Natural killer cell (primary cell): Measurements from ENCODE around the gene NKX3-2. TPM values are rescaled to one million over a fixed set of nuclear protein-coding genes. Genes with fewer than 3 reads are reported as not detected.

Source experiments
- ATAC-seq, 3 donors: fragments of 150-1000 bp in 2 of 3; fragments of 200-7000 bp in 1 of 3; cut with Tn5 transposase; 1 replicate in 1 of 3; 2 replicates in 2 of 3; pipeline ENCODE4 v1.10.0; 2021; ENCODE audit warnings: mild to moderate bottlenecking in 2 of 3, moderate library complexity in 2 of 3
- DNase-seq, 2 donors: peaks; one replicate each; pipeline versions ENCODE4 v3.0.0 to v3.0.0-alpha.2; 2013 to 2021; ENCODE audit warnings: mixed read lengths in 1 of 2
- H3K27ac ChIP-seq: one replicate; pipeline ENCODE4 v1.5.1; 2013; ENCODE audit warnings: mild to moderate bottlenecking, low read length
- H3K27me3 ChIP-seq: one replicate; pipeline ENCODE4 v1.6.1; 2013; ENCODE audit warnings: low read length; ENCODE audit not compliant: control insufficient read depth, insufficient read depth
- H3K36me3 ChIP-seq: one replicate; pipeline ENCODE4 v1.6.1; 2013; ENCODE audit warnings: low read length; ENCODE audit not compliant: control insufficient read depth, insufficient read depth
- H3K4me1 ChIP-seq: one replicate; pipeline ENCODE4 v1.6.1; 2013; ENCODE audit warnings: low read length; ENCODE audit not compliant: control insufficient read depth, insufficient read depth
- H3K4me3 ChIP-seq: one replicate; pipeline ENCODE4 v1.5.1; 2013; ENCODE audit warnings: low read length
- H3K9me3 ChIP-seq: one replicate; pipeline ENCODE4 v1.6.1; 2013; ENCODE audit warnings: low read length; ENCODE audit not compliant: control insufficient read depth, insufficient read depth
- H3K27ac Mint-ChIP-seq, 2 donors: one replicate each; pipeline ENCODE4 v1.8.0; 2022; ENCODE audit warnings: mild to moderate bottlenecking in 2 of 2, mixed read lengths in 2 of 2, moderate library complexity in 1 of 2
- H3K27me3 Mint-ChIP-seq, 2 donors: one replicate each; pipeline ENCODE4 v1.8.0; 2022; ENCODE audit warnings: low read depth in 2 of 2, mixed read lengths in 2 of 2
- H3K36me3 Mint-ChIP-seq: one replicate; pipeline ENCODE4 v1.8.0; 2022; ENCODE audit warnings: mixed read lengths
- H3K4me1 Mint-ChIP-seq, 2 donors: one replicate each; pipeline ENCODE4 v1.8.0; 2022; ENCODE audit warnings: mixed read lengths in 2 of 2
- H3K4me3 Mint-ChIP-seq: one replicate; pipeline ENCODE4 v1.8.0; 2022; ENCODE audit warnings: mild to moderate bottlenecking, moderate library complexity, mixed read lengths
- H3K9me3 Mint-ChIP-seq, 2 donors: one replicate each; pipeline ENCODE4 v1.8.0; 2022; ENCODE audit warnings: mixed read lengths in 2 of 2
- CTCF ChIP-seq: fragments of 200-600 bp; IDR thresholded peaks from one replicate; pipeline ENCODE4 v1.8.0; 2022; ENCODE audit warnings: antibody characterized with exemption
- WGBS: methylation state at CpG from one replicate; pipeline ENCODE4 v1.1.7; 2013; ENCODE audit warnings: missing lambda C conversion rate; ENCODE audit not compliant: insufficient coverage; 5-methylcytosine and 5-hydroxymethylcytosine counted together
- intact Hi-C: fragments of 100-400 bp; cut with micrococcal nuclease; formaldehyde crosslinking; loops from one replicate; pipeline ENCODE4 v1.14.2; 2022
- total RNA-seq, 4 donors: library from RNA; stranded (reverse); fragments of 120-200 nt in 1 of 4; gene quantifications; one replicate each; pipeline versions ENCODE4 v1.2.3 to v1.2.4, GENCODE V29; 2013 to 2022

Gene NKX3-2
- total RNA-seq, 3 donors from 2014 or later (not counting 1 experiment from before 2014, with no cell fraction given), result not detected

GRCh38 chr4:13504374-13504773 lies 39.9 kb downstream of the NKX3-2 start:
- H3K4me3 Mint-ChIP-seq, result no peak overlapping the region
- no peak overlapping the region for H3K27ac Mint-ChIP-seq
- Histone ChIP-seq H3K4me3 (no peak overlapping the region), H3K27me3 (peaks cover 6% of the 10 kb centered on the region), H3K27ac (no peak overlapping the region), H3K9me3 (no peaks in the 10 kb centered on the region), H3K36me3 (no peaks in the 10 kb centered on the region), H3K4me1 (no peaks in the 10 kb centered on the region)
- H3K36me3 Mint-ChIP-seq, result no peaks in the 10 kb centered on the region
- no peak for ATAC-seq
- WGBS, result 97% methylated on average over 4 of the region's 5 CpGs
- H3K4me1 Mint-ChIP-seq, result no peaks in the 10 kb centered on the region
- H3K9me3 Mint-ChIP-seq, result no peaks in the 10 kb centered on the region
- H3K27me3 Mint-ChIP-seq, result peaks cover 28 to 67% of the 10 kb centered on the region in 2 donors
- no peak for DNase-seq
- TF ChIP-seq CTCF, result no peak
- intact Hi-C loops, result no loop called here

- WGBS, result no CpG with 5 or more reads among the region's 1 CpG
- Histone ChIP-seq H3K36me3 (no peaks in the 10 kb centered on the region), H3K27ac (no peak overlapping the region), H3K4me1 (no peaks in the 10 kb centered on the region), H3K27me3 (peaks cover 16% of the 10 kb centered on the region), H3K4me3 (no peak overlapping the region), H3K9me3 (no peaks in the 10 kb centered on the region)
- no peak overlapping the region for H3K4me3 Mint-ChIP-seq
- intact Hi-C loops, result no loop called here
- DNase-seq (no peak), ATAC-seq (no peak)
- H3K4me1 Mint-ChIP-seq, result no peaks in the 10 kb centered on the region
- TF ChIP-seq CTCF, result no peak
- H3K9me3 Mint-ChIP-seq, result no peaks in the 10 kb centered on the region
- H3K36me3 Mint-ChIP-seq, result no peaks in the 10 kb centered on the region
- H3K27me3 Mint-ChIP-seq, result peaks cover 36 to 75% of the 10 kb centered on the region in 2 donors
- no peak overlapping the region for H3K27ac Mint-ChIP-seq
Measured at GRCh38 chr4:13498469-13498868, 45.8 kb downstream of the NKX3-2 start.

GRCh38 chr4:13496605-13497004 lies 47.7 kb downstream of the NKX3-2 start:
- Histone ChIP-seq H3K36me3 (no peaks in the 10 kb centered on the region), H3K9me3 (no peaks in the 10 kb centered on the region), H3K27ac (no peak overlapping the region), H3K27me3 (peaks cover 16% of the 10 kb centered on the region), H3K4me1 (no peaks in the 10 kb centered on the region), H3K4me3 (no peak overlapping the region)
- intact Hi-C loops, result no loop called here
- Mint-ChIP-seq H3K4me3 (no peak overlapping the region), H3K4me1 (no peaks in the 10 kb centered on the region), H3K27ac (no peak overlapping the region), H3K36me3 (no peaks in the 10 kb centered on the region), H3K9me3 (no peaks in the 10 kb centered on the region), H3K27me3 (peaks cover 32 to 76% of the 10 kb centered on the region in 2 donors)
- ATAC-seq (no peak), DNase-seq (no peak)
- TF ChIP-seq CTCF, result no peak
- WGBS, result 83% methylated on average over 2 of the region's 2 CpGs

- no peaks in the 10 kb centered on the region for H3K4me1 ChIP-seq
- H3K27ac ChIP-seq, result no peak overlapping the region
- Mint-ChIP-seq H3K36me3 (no peaks in the 10 kb centered on the region), H3K27me3 (peaks cover 28 to 75% of the 10 kb centered on the region in 2 donors), H3K4me1 (no peaks in the 10 kb centered on the region), H3K9me3 (no peaks in the 10 kb centered on the region), H3K4me3 (no peak overlapping the region), H3K27ac (no peak overlapping the region)
- no peaks in the 10 kb centered on the region for H3K9me3 ChIP-seq
- ATAC-seq (no peak), DNase-seq (no peak)
- no CpG with 5 or more reads among the region's 1 CpG for WGBS
- H3K36me3 ChIP-seq, result no peaks in the 10 kb centered on the region
- TF ChIP-seq CTCF, result no peak
- intact Hi-C loops, result no loop called here
- H3K4me3 ChIP-seq, result no peak overlapping the region
- peaks cover 12% of the 10 kb centered on the region for H3K27me3 ChIP-seq
Measured at GRCh38 chr4:13495753-13496152, 48.6 kb downstream of the NKX3-2 start.
